ENCODE results near the gene N4BP3. TPM values are rescaled to one million over a fixed set of nuclear protein-coding genes. Genes with fewer than 3 reads are reported as not detected.

The N4BP3 gene
- total RNA-seq, 1 experiment from 2014 or later = 4.8 TPM

GRCh38 chr5:178112545-178112944, 787 bp upstream of the N4BP3 start:
- intact Hi-C loops (cut with micrococcal nuclease; ENCODE audit: unreplicated experiment) = loop anchor here (5.0 kb wide), 1 partner anchor 35 kb away; no protein-coding TSS in a partner anchor
- DNase-seq = no peak
- H3K4me1 Mint-ChIP-seq (ENCODE audit: low read depth, unreplicated experiment) = peaks cover 25% of the 10 kb centered on the region
- H3K4me3 Mint-ChIP-seq (ENCODE audit: low read depth, unreplicated experiment) = peak overlapping the region; percentile 82
- CTCF ChIA-PET = interaction anchor here (0.7 kb wide), 1 partner anchor 48 kb away, joined by 3 read pairs; no protein-coding TSS in a partner anchor
- no TSS peak for BruUV-seq (replicated peaks)
- H3K27me3 Mint-ChIP-seq (ENCODE audit: unreplicated experiment) = no peaks in the 10 kb centered on the region
- H3K9me3 Mint-ChIP-seq (ENCODE audit: low read depth, unreplicated experiment) = no peaks in the 10 kb centered on the region
- H3K27ac Mint-ChIP-seq (ENCODE audit: unreplicated experiment) = no peak overlapping the region
- peaks cover 19% of the 10 kb centered on the region for H3K36me3 Mint-ChIP-seq (ENCODE audit: insufficient read depth, unreplicated experiment)
- TF ChIP-seq CTCF (IDR thresholded peaks at IDR 0.05; ENCODE audit: unreplicated experiment) = no peak

GRCh38 chr5:178113841-178114324, 551 bp downstream of the N4BP3 start:
- CTCF ChIA-PET = interaction anchor here (1.2 to 1.5 kb wide), 2 partner anchors 10 to 36 kb away, joined by 3 to 6 read pairs; no protein-coding TSS in a partner anchor
- Mint-ChIP-seq H3K27ac (ENCODE audit: unreplicated experiment) (peak overlapping the region; percentile 51), H3K27me3 (ENCODE audit: unreplicated experiment) (no peaks in the 10 kb centered on the region), H3K4me3 (ENCODE audit: low read depth, unreplicated experiment) (peak overlapping the region; percentile 82), H3K36me3 (ENCODE audit: insufficient read depth, unreplicated experiment) (peaks cover 19% of the 10 kb centered on the region), H3K4me1 (ENCODE audit: low read depth, unreplicated experiment) (peaks cover 13% of the 10 kb centered on the region), H3K9me3 (ENCODE audit: low read depth, unreplicated experiment) (no peaks in the 10 kb centered on the region)
- BruUV-seq (replicated peaks) = no TSS peak
- TF ChIP-seq CTCF (IDR thresholded peaks at IDR 0.05; ENCODE audit: unreplicated experiment) = no peak
- peak; percentile 24 for DNase-seq
- intact Hi-C loops (cut with micrococcal nuclease; ENCODE audit: unreplicated experiment) = loop anchor here (5.0 kb wide), 1 partner anchor 37 kb away; no protein-coding TSS in a partner anchor

DNA sequence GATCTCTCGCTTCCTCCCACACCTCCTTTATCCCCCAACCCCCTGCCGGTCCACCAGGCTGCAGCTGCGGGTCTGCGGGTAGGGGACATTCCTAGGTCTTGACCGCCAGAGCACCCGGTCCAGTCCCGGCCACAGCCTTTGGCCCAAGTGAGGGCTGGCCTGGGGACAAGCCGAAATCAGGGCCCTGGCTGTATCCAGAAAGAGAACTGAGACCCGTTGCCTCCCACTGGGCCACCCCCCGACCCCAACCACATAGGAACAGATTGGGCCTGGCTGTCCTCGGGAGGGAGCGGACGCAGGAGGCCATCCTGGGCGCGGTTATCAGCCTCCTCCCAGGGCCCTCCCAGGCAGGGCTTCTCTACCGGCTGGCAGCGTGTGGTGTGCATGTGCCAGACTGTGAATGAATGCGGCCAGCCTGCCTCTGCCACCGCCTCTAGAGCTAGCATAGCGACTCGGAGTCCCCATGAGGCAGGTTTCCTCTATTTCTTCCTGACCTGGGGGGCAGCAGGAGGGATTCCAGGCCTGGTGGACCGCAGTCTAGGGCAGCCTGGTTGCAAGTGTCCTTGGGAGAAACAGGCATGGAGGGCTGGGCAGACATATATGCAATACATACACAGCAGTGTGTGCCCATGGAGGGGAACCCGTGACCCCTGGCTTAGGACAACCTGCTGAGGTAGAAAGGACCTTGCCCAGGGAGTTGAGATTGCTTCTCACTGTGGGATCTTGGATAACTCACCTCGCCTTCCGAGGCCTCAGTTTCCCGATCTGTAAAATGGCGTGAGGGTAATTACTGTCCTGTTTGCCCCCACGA, 1.2 kb downstream of the N4BP3 start:
- H3K9me3 Mint-ChIP-seq (ENCODE audit: low read depth, unreplicated experiment) = no peaks in the 10 kb centered on the region
- peaks cover 12% of the 10 kb centered on the region for H3K4me1 Mint-ChIP-seq (ENCODE audit: low read depth, unreplicated experiment)
- H3K27ac Mint-ChIP-seq (ENCODE audit: unreplicated experiment) = peak overlapping the region; percentile 51
- CTCF ChIA-PET = interaction anchor here (1.2 to 1.5 kb wide), 2 partner anchors 9 to 36 kb away, joined by 3 to 6 read pairs; no protein-coding TSS in a partner anchor
- intact Hi-C loops (cut with micrococcal nuclease; ENCODE audit: unreplicated experiment) = loop anchor here (5.0 kb wide), 1 partner anchor 37 kb away; no protein-coding TSS in a partner anchor
- peak; percentile 37 for DNase-seq
- H3K27me3 Mint-ChIP-seq (ENCODE audit: unreplicated experiment) = no peaks in the 10 kb centered on the region
- peak overlapping the region; percentile 82 for H3K4me3 Mint-ChIP-seq (ENCODE audit: low read depth, unreplicated experiment)
- peaks cover 19% of the 10 kb centered on the region for H3K36me3 Mint-ChIP-seq (ENCODE audit: insufficient read depth, unreplicated experiment)
- BruUV-seq (replicated peaks) = TSS peak; percentile 48
- no peak for TF ChIP-seq CTCF (IDR thresholded peaks at IDR 0.05; ENCODE audit: unreplicated experiment)

DNA sequence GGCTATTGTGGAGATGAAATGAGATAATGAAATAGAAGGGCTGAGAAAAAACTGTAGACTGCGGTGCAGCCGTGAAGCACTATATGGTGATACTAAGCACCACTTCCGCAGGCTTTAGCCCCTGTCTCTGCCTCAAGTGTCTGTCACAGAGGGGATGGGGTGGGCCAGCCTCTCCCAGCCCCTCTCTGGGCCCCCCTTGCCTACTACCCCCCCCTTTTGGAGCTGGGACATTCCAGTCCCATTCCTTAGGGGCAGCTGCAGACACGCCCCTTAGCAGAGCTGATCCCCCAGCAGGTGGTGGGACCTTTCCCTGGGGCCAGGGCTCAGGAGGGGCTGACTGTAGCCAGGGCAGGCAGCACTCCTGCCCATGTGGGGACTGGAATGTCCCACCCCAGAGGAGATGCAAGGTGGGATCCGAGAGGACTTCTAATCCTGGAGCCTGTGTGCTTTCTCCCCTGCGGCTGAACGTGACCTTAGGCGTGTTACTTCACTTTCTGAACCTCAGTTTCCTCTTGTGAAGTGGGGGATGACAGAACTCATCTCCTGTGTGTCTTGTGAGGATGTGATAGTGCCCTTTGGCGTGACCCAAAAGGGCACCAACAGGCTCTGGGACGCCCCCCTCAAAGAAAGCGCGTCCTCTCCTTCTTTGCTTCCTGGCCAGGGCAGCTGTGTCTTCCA, 1.9 kb downstream of the N4BP3 start:
- H3K27ac Mint-ChIP-seq (ENCODE audit: unreplicated experiment) = no peak overlapping the region
- H3K4me3 Mint-ChIP-seq (ENCODE audit: low read depth, unreplicated experiment) = peak overlapping the region; percentile 82

More for the DNA sequence above, 1.9 kb downstream of the N4BP3 start:
- CTCF ChIA-PET = interaction anchor here (0.7 to 1.5 kb wide), 2 partner anchors 9 to 89 kb away, joined by 3 to 7 read pairs; partner anchors contain the start of gene HNRNPAB
- BruUV-seq (replicated peaks) = no TSS peak
- H3K27me3 Mint-ChIP-seq (ENCODE audit: unreplicated experiment) = no peaks in the 10 kb centered on the region
- no peak for TF ChIP-seq CTCF (IDR thresholded peaks at IDR 0.05; ENCODE audit: unreplicated experiment)
- no peaks in the 10 kb centered on the region for H3K9me3 Mint-ChIP-seq (ENCODE audit: low read depth, unreplicated experiment)
- H3K4me1 Mint-ChIP-seq (ENCODE audit: low read depth, unreplicated experiment) = peaks cover 12% of the 10 kb centered on the region
- H3K36me3 Mint-ChIP-seq (ENCODE audit: insufficient read depth, unreplicated experiment) = peaks cover 19% of the 10 kb centered on the region
- no peak for DNase-seq
- intact Hi-C loops (cut with micrococcal nuclease; ENCODE audit: unreplicated experiment) = no loop called here
